NCI-H2196 (cell line): ENCODE data around the gene ALAS2.
"Not testable (repeated sequence)": the region's sequence is repeated elsewhere in the genome, so short reads cannot be mapped to it uniquely, and the experiment has no call there.

Experiments used
- DNase-seq: peaks from one replicate; lab custom pipeline; 2025; ENCODE audit not compliant: unreplicated experiment; lab: John Stamatoyannopoulos, UW

The ALAS2 gene, protein sequence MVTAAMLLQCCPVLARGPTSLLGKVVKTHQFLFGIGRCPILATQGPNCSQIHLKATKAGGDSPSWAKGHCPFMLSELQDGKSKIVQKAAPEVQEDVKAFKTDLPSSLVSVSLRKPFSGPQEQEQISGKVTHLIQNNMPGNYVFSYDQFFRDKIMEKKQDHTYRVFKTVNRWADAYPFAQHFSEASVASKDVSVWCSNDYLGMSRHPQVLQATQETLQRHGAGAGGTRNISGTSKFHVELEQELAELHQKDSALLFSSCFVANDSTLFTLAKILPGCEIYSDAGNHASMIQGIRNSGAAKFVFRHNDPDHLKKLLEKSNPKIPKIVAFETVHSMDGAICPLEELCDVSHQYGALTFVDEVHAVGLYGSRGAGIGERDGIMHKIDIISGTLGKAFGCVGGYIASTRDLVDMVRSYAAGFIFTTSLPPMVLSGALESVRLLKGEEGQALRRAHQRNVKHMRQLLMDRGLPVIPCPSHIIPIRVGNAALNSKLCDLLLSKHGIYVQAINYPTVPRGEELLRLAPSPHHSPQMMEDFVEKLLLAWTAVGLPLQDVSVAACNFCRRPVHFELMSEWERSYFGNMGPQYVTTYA

DNA sequence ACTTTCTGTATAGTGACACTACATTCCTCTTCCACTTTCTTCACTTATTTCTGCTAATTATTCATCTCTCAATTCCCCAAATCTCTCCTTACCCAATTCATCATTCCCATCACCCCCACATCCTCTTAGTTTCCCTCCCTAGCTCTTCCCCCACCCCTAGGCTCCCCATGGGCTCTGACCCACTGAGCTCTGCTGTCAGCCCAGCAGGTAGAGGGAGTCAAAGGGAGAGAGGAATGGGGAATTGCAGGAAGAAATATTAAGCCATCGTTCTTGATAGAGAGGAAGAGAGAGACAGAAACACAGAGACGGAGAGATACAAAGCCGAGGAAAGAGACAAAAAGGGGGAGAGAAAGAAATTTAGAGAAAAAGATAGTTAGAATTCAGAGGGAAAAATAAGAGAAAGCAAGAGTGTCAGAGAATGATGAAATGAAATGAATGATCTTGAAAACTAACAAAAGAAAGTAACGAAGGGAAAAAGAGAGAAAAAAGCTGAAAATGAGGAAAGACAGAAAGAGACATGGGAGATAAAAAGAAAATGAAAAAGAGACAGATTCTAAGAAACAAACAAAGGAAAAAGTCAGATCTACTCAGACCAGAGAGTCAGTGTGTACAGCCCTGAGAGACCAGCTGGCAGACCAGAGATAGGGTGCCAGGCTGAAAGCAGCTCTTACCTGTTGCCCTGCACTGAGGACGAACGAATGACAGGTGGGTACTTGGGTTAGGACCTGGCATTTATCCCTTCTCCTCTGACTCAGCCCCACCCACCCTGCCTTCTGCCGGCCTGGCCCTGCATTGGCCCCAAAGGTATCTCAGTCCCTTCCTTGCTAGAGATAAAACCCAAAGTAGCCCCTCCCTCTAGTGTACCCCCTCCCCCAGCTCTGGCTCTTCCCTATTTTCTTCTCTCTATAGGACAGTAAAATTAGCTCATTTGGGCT lies at the start of gene ALAS2:
ALAS2 (minus strand) TSS at position 707 of the 935 bp plus-strand sequence. CDS start 4,977 bp downstream, outside the sequence.
- DNase-seq = no peak

DNA sequence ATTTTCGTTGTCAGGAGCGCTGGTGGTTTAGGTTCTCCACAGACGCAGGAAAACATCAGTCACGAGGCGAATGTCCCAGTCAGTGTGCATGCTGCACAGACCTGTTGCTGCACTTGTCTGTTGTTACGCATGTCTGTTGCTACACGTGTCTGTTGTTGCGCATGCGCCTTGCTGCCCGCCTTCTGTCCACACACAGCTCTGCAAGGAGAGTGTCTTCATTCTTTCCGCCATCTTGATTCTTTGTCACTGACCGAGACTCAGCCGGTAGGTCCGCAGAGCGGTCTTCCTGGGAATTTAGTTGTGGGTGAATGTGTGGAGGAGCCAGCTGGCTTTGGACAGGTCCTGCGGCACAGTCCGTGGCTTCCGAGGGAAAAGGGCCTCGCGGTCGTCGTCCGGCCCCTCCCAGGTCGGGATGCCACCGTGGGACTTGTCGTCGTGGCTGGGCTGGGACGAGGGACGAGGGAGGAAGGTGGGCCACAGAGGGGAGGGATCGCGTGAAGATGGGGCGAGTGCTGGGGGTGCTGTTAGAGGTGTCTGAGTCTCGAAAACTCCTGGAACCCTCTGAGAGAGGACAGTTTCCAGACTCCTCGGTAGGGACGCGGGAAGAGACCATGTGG lies 44.2 kb upstream of the ALAS2 start, which contains the start of gene PAGE2B:
PAGE2B (plus strand) TSS at position 180 of the 617 bp plus-strand sequence. CDS start 1,012 bp downstream, outside the sequence.
- no peak for DNase-seq

GRCh38 chrX:55072286-55072685 lies 41.5 kb upstream of the ALAS2 start:
- DNase-seq = no peak

DNA sequence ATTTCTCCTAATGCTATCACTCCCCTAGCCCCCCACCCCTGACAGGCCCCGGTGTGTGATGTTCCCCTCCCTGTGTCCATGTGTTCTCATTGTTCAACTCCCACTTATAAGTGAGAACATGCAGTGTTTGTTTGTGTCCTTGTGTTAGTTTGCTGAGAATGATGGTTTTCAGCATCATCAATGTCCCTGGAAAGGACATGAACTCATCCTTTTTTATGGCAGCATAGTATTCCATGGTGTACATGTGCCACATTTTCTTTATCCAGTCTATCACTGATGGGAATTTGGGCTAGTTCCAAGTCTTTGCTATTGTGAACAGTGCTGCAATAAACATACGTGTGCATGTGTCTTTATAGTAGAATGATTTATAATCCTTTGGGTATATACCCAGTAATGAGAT lies 36.4 kb upstream of the ALAS2 start:
- not testable (repeated sequence) for DNase-seq

- peak; percentile 11 for DNase-seq
These were observed 27.0 kb upstream of the ALAS2 start for GRCh38 chrX:55057675-55058249.

DNA sequence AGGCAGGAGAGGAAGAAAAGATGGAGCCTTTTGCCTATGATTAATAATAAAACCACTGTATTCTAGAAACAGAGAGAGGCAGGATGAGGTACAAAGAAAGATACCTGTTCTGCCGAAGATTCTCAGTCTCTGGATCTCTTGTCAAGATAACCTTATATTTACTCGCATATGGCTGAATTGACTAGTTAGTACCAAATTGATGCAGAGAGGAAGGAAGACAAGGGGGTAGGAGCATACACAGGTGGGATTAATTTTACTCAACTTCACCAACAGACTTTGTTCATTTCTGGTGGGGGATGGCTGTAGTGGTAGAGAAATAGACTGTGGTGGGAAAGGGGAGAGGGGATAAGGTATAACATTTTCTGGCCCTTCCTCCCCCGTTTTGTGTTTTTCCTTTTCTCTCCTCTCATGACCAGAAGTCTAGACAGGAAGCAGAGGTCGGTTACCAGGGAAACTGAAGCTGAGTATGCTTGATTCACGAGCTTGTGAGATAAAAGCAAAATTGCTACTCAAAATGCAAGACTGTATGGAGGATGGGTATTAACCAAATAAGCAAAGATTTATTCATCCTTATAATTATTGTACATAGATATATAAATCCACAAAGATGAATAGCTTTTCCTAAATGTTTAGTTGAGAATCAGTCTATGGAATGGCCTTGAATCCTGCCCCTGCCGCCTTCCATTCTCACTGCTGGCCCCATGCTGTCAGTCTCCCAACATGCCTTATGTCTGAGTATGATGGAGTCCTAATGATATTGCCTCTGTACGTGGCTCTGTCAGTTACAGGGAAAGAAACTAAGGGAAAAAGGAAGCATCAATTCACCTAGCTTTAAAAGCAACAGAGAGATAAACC lies 26.3 kb upstream of the ALAS2 start:
- DNase-seq = peak; percentile 11

DNA sequence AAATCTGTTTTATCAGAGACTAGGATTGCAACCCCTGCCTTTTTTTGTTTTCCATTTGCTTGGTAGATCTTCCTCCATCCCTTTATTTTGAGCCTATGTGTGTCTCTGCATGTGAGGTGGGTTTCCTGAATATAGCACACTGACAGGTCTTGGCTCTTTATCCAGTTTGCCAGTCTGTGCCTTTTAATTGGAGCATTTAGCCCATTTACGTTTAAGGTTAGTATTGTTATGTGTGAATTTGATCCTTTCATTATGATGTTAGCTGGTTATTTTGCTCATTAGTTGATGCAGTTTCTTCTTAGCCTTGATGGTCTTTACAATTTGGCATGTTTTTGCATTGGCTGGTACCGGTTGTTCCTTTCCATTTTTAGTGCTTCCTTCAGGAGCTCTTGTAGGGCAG lies 19.8 kb upstream of the ALAS2 start:
- not testable (repeated sequence) for DNase-seq

DNA sequence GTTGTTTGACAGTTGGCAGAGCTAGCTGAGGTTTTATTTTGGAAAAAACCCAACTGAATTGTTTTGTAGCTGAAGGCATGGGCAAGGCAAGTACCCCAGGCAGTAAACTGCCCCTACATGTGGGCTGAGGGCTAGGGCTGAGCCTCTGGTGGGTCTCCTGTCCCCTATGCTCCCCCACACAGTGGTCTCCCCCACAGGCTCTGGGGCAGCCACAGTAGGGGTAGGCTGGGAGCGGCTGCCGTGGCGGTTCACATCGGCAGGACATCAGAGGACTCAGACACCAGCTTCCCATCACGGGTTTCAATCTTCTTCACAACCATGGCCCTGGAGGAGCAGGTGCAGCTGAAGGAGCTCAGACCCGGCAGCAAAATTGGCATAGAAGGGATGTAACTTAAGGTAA lies 10.7 kb upstream of the ALAS2 start:
- DNase-seq = no peak

DNA sequence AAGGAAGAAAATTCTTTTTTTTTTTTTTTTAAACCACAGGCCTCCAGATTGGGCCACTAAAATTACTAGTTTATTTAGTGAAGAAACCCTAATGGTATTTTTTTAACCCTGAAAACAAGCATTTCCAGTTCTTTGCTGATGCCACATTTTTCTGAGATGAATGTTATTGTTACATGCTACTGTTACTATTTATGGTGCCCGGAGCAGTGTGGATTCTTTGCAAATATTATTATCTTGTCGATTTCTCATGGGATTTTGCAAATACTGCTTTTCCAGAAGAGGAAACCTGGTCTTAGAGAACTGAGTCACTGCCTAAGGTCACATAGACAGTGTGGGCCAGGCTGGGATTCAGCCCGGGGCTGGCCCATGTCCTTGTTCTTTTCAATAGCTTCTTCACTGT lies 8.7 kb upstream of the ALAS2 start:
- no peak for DNase-seq

DNA sequence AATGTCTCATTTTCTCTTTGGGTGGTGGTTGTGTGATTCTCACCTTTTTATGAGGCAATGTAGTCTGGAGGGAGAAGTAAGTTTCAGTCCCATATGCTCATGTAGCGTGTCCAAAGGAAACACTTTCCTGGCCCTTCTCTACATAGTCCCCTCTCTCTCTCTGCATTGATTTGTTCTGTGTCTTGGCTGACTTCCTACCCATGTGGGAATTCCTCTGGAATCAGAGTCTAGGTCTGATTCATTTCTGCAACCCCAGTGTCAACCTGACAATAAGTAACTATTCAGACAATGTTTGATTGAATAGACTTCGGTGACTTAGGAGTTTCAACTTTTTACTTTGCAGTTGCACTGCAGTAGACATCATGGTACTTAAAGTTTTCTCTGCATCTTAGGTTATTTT lies 2.7 kb upstream of the ALAS2 start:
- DNase-seq = no peak

DNA sequence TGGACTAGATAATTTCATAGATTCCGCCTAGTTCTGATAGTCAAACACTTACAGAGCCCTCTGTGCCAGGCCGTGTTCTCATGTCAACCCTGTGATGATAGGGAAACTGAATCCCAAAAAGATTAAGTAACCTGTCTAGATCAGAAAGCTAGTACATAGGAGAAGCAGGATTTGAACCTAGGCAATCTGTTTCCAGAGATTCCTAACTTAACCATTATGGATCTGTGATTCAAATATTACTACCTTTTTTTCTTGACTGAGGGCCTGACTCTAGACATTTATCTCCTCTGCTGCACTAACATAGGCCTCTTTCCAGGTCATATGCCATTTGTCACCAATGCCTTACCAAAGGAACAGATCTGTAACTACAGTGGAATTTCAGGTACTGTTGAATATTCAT lies 1.5 kb downstream of the ALAS2 start:
- no peak for DNase-seq

DNA sequence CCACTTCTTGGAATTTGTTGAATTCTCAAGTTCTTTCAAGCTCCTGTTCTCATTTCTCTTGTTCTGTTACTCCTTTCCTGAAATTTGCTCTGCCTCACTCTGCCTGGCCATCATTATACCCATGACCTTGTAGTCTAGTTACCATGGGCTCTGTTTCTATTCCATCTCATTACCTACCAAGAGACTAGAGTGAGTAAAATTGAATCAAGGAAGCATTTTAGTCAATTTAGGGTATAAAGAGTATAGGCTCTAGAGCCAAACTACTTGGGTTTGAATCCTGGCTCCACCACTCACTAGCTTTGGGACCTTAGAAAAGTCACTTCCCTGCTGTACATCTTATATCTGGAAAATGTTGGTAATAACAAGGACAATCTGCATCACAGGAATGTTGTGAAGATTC lies 2.2 kb downstream of the ALAS2 start:
- DNase-seq = no peak

DNA sequence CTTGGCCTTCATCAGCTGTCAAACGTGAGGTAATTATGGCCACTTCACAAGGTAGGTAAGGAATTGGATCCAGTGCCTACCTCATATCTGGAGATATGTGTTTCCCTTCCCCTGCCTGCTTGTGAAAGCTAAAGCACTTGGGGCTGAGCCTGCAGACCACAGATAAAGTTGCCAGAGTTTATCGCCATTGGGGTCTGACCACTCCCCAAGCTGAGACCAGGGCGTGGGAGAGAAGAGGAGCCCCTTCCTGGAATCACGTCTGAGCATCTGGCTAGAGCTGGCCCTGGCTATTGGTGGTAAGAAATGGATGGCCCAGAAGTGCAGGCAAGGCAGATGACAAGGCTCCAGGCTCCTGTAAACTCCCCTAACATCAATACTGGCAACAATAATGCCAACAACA lies 2.7 kb downstream of the ALAS2 start:
- DNase-seq = no peak

DNA sequence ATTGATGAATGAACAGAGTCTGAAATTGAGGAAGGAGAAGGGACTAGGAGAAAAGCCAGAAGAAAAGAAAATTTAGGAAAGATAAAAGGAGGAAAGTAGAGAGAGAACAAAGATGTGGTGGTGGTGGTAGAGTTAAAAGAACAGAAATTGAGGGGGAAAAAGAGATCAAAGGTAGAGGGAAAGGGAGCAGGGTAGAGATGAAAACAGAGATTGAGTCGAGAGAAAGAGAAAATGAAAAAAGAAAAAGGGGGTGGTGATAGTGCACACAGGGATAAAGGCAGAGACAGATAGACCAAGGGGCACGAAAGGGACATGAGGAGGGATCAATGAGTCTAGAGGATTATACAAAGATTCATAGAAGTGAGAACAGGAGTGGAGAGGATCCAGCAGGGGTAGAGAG lies 3.9 kb downstream of the ALAS2 start:
- DNase-seq = no peak

DNA sequence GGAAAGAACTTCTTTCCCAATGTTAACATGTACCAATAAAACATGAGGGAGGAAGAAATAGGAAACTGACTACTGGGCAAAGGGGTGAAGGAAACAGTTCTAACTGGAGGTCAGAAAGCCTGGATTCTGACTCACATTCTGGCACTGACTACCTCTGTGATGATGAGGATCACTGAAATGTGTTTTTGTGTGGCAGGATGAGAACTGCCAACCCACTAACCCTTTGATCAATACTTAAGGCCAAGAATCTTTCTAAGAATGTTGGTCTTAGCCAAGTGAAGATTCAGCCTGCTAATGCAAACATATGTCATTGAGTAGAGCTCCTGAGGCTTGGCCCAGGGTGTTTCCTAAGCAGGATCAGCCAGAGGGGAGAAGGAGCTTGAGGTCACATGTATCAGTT lies 4.6 kb downstream of the ALAS2 start:
- DNase-seq = no peak

- DNase-seq = no peak
These were observed 15.9 kb downstream of the ALAS2 start for GRCh38 chrX:55014897-55015299.

DNA sequence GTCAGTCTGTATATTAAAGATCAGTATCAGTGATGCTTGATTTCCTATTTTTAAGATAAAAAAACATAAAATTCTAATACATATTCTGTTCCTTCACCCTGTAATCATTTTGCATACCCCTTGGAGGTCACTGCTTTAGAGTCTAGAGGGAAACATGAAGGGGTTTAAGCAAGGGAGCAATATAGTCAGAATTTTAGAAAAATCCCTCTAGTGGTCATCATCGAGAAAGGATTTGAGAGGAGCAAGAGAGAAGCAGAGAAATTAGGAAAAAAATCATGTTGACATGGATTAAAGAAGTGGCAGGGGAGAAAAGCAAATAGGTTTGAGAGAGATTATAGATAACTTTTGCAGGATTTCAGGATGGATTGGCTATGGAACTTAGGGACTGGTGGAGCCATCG lies 19.5 kb downstream of the ALAS2 start:
- DNase-seq = no peak

- no peak for DNase-seq
These were observed 22.0 kb downstream of the ALAS2 start for GRCh38 chrX:55008571-55009358.

- DNase-seq = no peak
These were observed 23.1 kb downstream of the ALAS2 start for GRCh38 chrX:55007656-55008055.
